CD14-positive monocyte (primary cell): Measurements from ENCODE around the gene FGFR3. TPM values are rescaled to one million over a fixed set of nuclear protein-coding genes. Genes with fewer than 3 reads are reported as not detected.

Experiments used
- DNase-seq, 3 donors: peaks; one replicate each; pipeline ENCODE4 v3.0.0-alpha.2; 2011 to 2022
- H2AFZ ChIP-seq: 2 replicates; pipeline ENCODE4 v1.6.0; 2012; ENCODE audit warnings: mild to moderate bottlenecking, low read depth, low read length, inconsistent platforms; ENCODE audit not compliant: insufficient read depth, poor library complexity, severe bottlenecking
- H3K27ac ChIP-seq, 2 donors: 1 replicate in 1 of 2; 2 replicates in 1 of 2; pipeline ENCODE4 v1.5.1; 2012 to 2013; ENCODE audit warnings: low read length in 2 of 2, control low read depth in 1 of 2, inconsistent platforms in 1 of 2, low read depth in 1 of 2, mild to moderate bottlenecking in 1 of 2
- H3K27me3 ChIP-seq, 2 donors: one replicate each; pipeline versions ENCODE4 v1.6.0 to v1.6.1; 2011 to 2013; ENCODE audit warnings: low read length in 2 of 2; ENCODE audit not compliant: control insufficient read depth in 2 of 2, insufficient read depth in 2 of 2
- H3K36me3 ChIP-seq, 2 donors: replicated peaks in 1 of 2; 1 replicate in 1 of 2; 2 replicates in 1 of 2; pipeline versions ENCODE4 v1.5.1 to v1.6.1; 2012 to 2013; ENCODE audit warnings: low read length in 2 of 2, control low read depth in 1 of 2, inconsistent platforms in 1 of 2, mild to moderate bottlenecking in 1 of 2; ENCODE audit not compliant: insufficient read depth in 2 of 2, control insufficient read depth in 1 of 2
- H3K4me1 ChIP-seq, 2 donors: 1 replicate in 1 of 2; 2 replicates in 1 of 2; pipeline versions ENCODE4 v1.5.1 to v1.6.1; 2012 to 2013; ENCODE audit warnings: low read length in 2 of 2, control low read depth in 1 of 2, inconsistent platforms in 1 of 2, mild to moderate bottlenecking in 1 of 2, moderate library complexity in 1 of 2; ENCODE audit not compliant: insufficient read depth in 2 of 2, control insufficient read depth in 1 of 2
- H3K4me2 ChIP-seq: replicated peaks from 2 replicates; pipeline ENCODE3; 2012; ENCODE audit warnings: low read length, moderate library complexity, mild to moderate bottlenecking; ENCODE audit not compliant: poor library complexity, severe bottlenecking; ENCODE audit errors: extremely low read depth
- H3K4me3 ChIP-seq, 3 experiments: fragments of 200-600 bp in 1 of 3; sonication (generic) in 1 of 3; replicated peaks in 1 of 3; 1 replicate in 2 of 3; 2 replicates in 1 of 3; pipeline ENCODE4 v1.5.1; 2011 to 2013; ENCODE audit warnings: low read length in 3 of 3, mild to moderate bottlenecking in 3 of 3, control low read depth in 2 of 3, low read depth in 2 of 3, inconsistent platforms in 1 of 3, moderate library complexity in 1 of 3
- H3K79me2 ChIP-seq: 2 replicates; pipeline ENCODE4 v1.6.0; 2012; ENCODE audit warnings: mild to moderate bottlenecking, control low read depth, inconsistent platforms, low read length, moderate library complexity; ENCODE audit not compliant: insufficient read depth
- H3K9ac ChIP-seq: 2 replicates; pipeline ENCODE4 v1.6.0; 2017; ENCODE audit warnings: low read length, mild to moderate bottlenecking; ENCODE audit not compliant: insufficient read depth, poor library complexity, severe bottlenecking
- H3K9me3 ChIP-seq, 2 donors: replicated peaks in 1 of 2; 1 replicate in 1 of 2; 2 replicates in 1 of 2; pipeline versions ENCODE4 v1.5.1 to v1.6.1; 2012 to 2013; ENCODE audit warnings: low read length in 2 of 2, control low read depth in 1 of 2; ENCODE audit not compliant: control insufficient read depth in 1 of 2, insufficient read depth in 1 of 2
- H4K20me1 ChIP-seq: 2 replicates; pipeline ENCODE4 v1.6.0; 2012; ENCODE audit warnings: mild to moderate bottlenecking, low read length, control low read depth, moderate library complexity; ENCODE audit not compliant: insufficient read depth
- H3K27ac Mint-ChIP-seq, 7 donors: one replicate each; pipeline ENCODE4 v1.8.0; 2020; ENCODE audit warnings: mild to moderate bottlenecking in 7 of 7, mixed read lengths in 7 of 7, moderate library complexity in 6 of 7, inconsistent platforms in 2 of 7
- H3K27me3 Mint-ChIP-seq, 3 donors: one replicate each; pipeline ENCODE4 v1.8.0; 2021 to 2022; ENCODE audit warnings: low read depth in 3 of 3, mild to moderate bottlenecking in 3 of 3, mixed read lengths in 3 of 3, moderate library complexity in 3 of 3, inconsistent platforms in 1 of 3
- H3K36me3 Mint-ChIP-seq, 2 donors: one replicate each; pipeline ENCODE4 v1.8.0; 2020; ENCODE audit warnings: mixed read lengths in 2 of 2, inconsistent platforms in 1 of 2, mild to moderate bottlenecking in 1 of 2
- H3K4me1 Mint-ChIP-seq: one replicate; pipeline ENCODE4 v1.8.0; 2020; ENCODE audit warnings: mild to moderate bottlenecking, mixed read lengths
- H3K4me3 Mint-ChIP-seq, 2 donors: one replicate each; pipeline ENCODE4 v1.8.0; 2020; ENCODE audit warnings: mild to moderate bottlenecking in 2 of 2, mixed read lengths in 2 of 2, moderate library complexity in 1 of 2
- H3K9me3 Mint-ChIP-seq, 7 donors: one replicate each; pipeline ENCODE4 v1.8.0; 2020 to 2022; ENCODE audit warnings: mixed read lengths in 7 of 7, mild to moderate bottlenecking in 6 of 7, moderate library complexity in 6 of 7, inconsistent platforms in 2 of 7
- CTCF ChIP-seq: fragments of 200-600 bp; IDR thresholded peaks from one replicate; pipeline ENCODE4 v1.8.0; 2022; ENCODE audit warnings: antibody characterized with exemption, mild to moderate bottlenecking
- WGBS: methylation state at CpG from one replicate; pipeline ENCODE4 v1.1.5; 2013; ENCODE audit warnings: missing lambda C conversion rate; ENCODE audit not compliant: insufficient coverage; 5-methylcytosine and 5-hydroxymethylcytosine counted together
- intact Hi-C, 2 donors: fragments of 100-400 bp; cut with micrococcal nuclease; formaldehyde crosslinking; loops; one replicate each; pipeline versions ENCODE4 v1.15.0 to v1.15.1; 2023
- polyA plus RNA-seq, 3 donors: library from polyadenylated mRNA; depleted of rRNA in 1 of 3; unstranded in 2 of 3; stranded (reverse) in 1 of 3; fragments of 300-500 nt in 2 of 3; fragments of >200 nt in 1 of 3; fragmentation: Illumina TruSeq in 2 of 3; gene quantifications; 1 replicate in 2 of 3; 2 replicates in 1 of 3; pipeline ENCODE4 v1.2.3, GENCODE V29; 2012 to 2021

FGFR3 gene
- polyA plus RNA-seq, 3 donors, result 0.07 TPM; not detected in 2

GRCh38 chr4:1784789-1785591, 8.1 kb upstream of the FGFR3 start:
- H3K4me3 ChIP-seq, result no peak overlapping the region
- no peak overlapping the region for H2AFZ ChIP-seq
- no peak for DNase-seq
- TF ChIP-seq CTCF, result no peak
- H3K27ac ChIP-seq, result no peak overlapping the region
- H3K36me3 ChIP-seq, result no peaks in the 10 kb centered on the region
- Mint-ChIP-seq H3K9me3 (peaks cover 0 to 3% (median 0%) of the 10 kb centered on the region in 7 donors), H3K36me3 (no peaks in the 10 kb centered on the region), H3K27me3 (peaks cover 0 to 5% (median 4%) of the 10 kb centered on the region in 3 donors), H3K27ac (no peak overlapping the region), H3K4me3 (no peak overlapping the region), H3K4me1 (no peaks in the 10 kb centered on the region)
- H3K27me3 ChIP-seq, result no peaks in the 10 kb centered on the region
- intact Hi-C loops, result no loop called here
- no peaks in the 10 kb centered on the region for H3K4me1 ChIP-seq
- H4K20me1 ChIP-seq, result no peaks in the 10 kb centered on the region
- H3K9ac ChIP-seq, result no peak overlapping the region
- no peaks in the 10 kb centered on the region for H3K9me3 ChIP-seq
- 93% methylated on average over 13 of the region's 17 CpGs for WGBS
- H3K4me2 ChIP-seq, result no peak overlapping the region
- no peaks in the 10 kb centered on the region for H3K79me2 ChIP-seq

GRCh38 chr4:1785592-1785991, 7.5 kb upstream of the FGFR3 start:
- Histone ChIP-seq H3K27me3 (peaks cover 0 to under 1% of the 10 kb centered on the region in 2 donors), H3K27ac (no peak overlapping the region), H3K9me3 (no peaks in the 10 kb centered on the region), H3K4me2 (no peak overlapping the region), H3K36me3 (no peaks in the 10 kb centered on the region), H4K20me1 (no peaks in the 10 kb centered on the region), H3K4me3 (no peak overlapping the region), H2AFZ (no peak overlapping the region), H3K9ac (no peak overlapping the region), H3K4me1 (no peaks in the 10 kb centered on the region), H3K79me2 (no peaks in the 10 kb centered on the region)
- Mint-ChIP-seq H3K4me1 (no peaks in the 10 kb centered on the region), H3K4me3 (no peak overlapping the region), H3K27me3 (peaks cover 2 to 6% (median 4%) of the 10 kb centered on the region in 3 donors), H3K36me3 (no peaks in the 10 kb centered on the region), H3K27ac (no peak overlapping the region), H3K9me3 (peaks cover 0 to 3% (median 0%) of the 10 kb centered on the region in 7 donors)
- intact Hi-C loops, result no loop called here
- TF ChIP-seq CTCF, result no peak
- DNase-seq, result no peak
- 98% methylated on average over 10 of the region's 11 CpGs for WGBS
